Mucosa of rectum (tissue), 2 donors: Measurements from ENCODE around the gene AP3S2.
"Not testable (repeated sequence)": the region's sequence is repeated elsewhere in the genome, so short reads cannot be mapped to it uniquely, and the experiment has no call there.

ENCODE experiments used
- H3K27ac ChIP-seq, 2 donors: one replicate each; pipeline ENCODE4 v1.7.0; 2013; ENCODE audit warnings: inconsistent platforms in 2 of 2, low read depth in 2 of 2, low read length in 2 of 2
- H3K27me3 ChIP-seq, 2 donors: one replicate each; pipeline ENCODE4 v1.7.0; 2013; ENCODE audit warnings: low read length in 2 of 2; ENCODE audit not compliant: control insufficient read depth in 2 of 2, insufficient read depth in 2 of 2
- H3K36me3 ChIP-seq, 2 donors: one replicate each; pipeline ENCODE4 v1.7.0; 2013; ENCODE audit warnings: low read length in 2 of 2; ENCODE audit not compliant: control insufficient read depth in 2 of 2, insufficient read depth in 2 of 2
- H3K4me1 ChIP-seq, 2 donors: one replicate each; pipeline ENCODE4 v1.7.0; 2013; ENCODE audit warnings: low read length in 2 of 2, mild to moderate bottlenecking in 1 of 2; ENCODE audit not compliant: control insufficient read depth in 2 of 2, insufficient read depth in 2 of 2
- H3K4me3 ChIP-seq, 2 donors: one replicate each; pipeline ENCODE4 v1.7.0; 2013; ENCODE audit warnings: low read length in 2 of 2
- H3K9ac ChIP-seq, 2 donors: one replicate each; pipeline ENCODE4 v1.7.0; 2013; ENCODE audit warnings: low read length in 2 of 2, low read depth in 1 of 2, mild to moderate bottlenecking in 1 of 2
- H3K9me3 ChIP-seq, 2 donors: one replicate each; pipeline ENCODE4 v1.7.0; 2013; ENCODE audit warnings: low read length in 2 of 2; ENCODE audit not compliant: control insufficient read depth in 2 of 2
- donor health status: healthy.
- donor health status: Normal muscosa, but diverticular disease.

Gene AP3S2

DNA sequence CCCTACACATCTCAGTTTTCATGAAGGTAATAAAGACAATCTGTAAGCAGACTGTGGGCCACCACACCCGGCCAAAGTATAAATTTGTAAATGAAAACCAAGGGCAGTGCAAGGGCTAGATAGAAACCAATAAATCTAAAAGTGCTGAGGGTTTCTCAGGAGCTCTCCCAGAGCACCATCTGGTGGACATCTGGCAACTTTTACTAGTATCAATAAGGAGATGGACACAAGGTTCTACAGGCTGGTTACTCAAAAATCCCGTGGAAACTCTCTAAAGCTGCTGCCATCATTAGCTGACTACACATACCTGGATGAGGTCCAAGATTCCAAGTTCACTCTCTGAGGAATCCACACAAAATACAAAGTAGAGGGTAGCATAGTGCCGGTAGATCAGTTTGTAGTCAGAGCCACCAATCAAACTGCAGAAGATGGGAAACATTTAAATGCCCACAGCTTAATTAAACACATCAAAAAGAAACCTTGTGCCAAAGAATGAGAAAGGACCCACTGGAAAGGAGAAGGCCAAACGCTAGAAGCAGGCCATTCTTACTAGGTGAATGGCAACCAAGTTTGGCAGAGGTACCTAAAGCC, 5.5 kb downstream of the AP3S2 start:
- Histone ChIP-seq H3K4me1 (peaks cover 3 to 6% of the 10 kb centered on the region in 2 donors), H3K4me3 (no peak overlapping the region), H3K36me3 (peaks cover 16 to 29% of the 10 kb centered on the region in 2 donors), H3K9me3 (no peaks in the 10 kb centered on the region), H3K27me3 (no peaks in the 10 kb centered on the region), H3K9ac (no peak overlapping the region), H3K27ac (no peak overlapping the region)

DNA sequence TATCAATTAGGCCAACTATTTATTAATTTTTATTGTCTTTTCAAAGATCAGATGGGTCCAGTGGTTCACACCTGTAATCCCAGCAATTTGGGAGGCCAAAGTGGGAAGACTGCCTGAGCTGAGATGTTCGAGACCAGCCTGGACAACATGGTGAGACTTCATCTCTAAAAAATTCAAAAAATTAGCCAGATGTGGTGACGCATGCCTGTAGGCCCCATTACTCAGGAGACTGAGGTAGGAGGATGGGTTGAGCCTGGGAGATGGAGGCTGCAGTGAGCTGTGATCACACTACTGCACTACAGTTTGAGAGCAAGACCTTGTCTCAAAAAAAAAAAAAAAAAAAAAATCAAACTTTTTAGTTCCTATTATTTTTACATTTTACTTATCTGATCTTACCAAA, 8.2 kb downstream of the AP3S2 start:
- Histone ChIP-seq H3K9ac (no peak overlapping the region), H3K27ac (no peak overlapping the region), H3K36me3 (peaks cover 25 to 42% of the 10 kb centered on the region in 2 donors), H3K4me1 (no peaks in the 10 kb centered on the region), H3K27me3 (no peaks in the 10 kb centered on the region), H3K4me3 (no peak overlapping the region), H3K9me3 (no peaks in the 10 kb centered on the region)

DNA sequence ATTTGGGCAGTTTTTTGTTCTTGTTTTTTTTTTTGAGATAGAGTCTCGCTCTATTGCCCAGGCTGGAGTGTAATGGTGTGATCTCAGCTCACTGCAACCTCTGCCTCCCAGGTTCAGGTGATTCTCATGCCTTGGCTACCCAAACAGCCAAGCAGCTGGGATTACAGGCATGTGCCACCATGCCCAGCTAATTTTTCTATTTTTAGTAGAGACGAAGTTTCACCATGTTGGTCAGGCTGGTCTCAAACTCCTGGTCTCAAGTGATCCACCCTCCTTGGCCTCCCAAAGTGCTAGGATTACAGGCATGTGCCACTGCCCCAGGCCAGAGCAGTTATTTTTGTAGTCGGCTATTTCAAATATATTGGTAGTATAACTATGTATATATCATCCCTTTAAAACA, 8.6 kb downstream of the AP3S2 start:
- H3K4me1 ChIP-seq, H3K27me3 ChIP-seq, H3K4me3 ChIP-seq, H3K9me3 ChIP-seq, H3K27ac ChIP-seq, H3K9ac ChIP-seq: not testable (repeated sequence)
- H3K36me3 ChIP-seq: peaks cover 27 to 42% of the 10 kb centered on the region in 2 donors

DNA sequence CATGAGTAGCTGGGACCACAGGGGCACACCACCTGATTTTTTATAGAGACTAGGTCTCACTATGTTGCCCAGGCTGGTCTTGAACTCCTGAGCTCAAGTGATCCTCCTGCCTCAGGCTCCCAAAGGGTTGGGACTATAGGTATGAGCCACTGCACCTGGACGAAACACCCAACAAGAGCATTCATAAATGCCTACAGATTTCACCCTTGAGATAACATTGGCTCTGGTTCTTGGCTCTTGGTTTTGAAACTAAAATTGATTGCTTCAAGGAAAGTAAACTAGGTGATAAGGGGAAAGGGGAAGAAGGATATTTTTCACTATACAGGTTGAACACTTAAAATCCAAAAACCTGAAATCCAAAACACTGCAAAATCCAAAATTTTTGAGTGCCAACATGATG, 10.3 kb downstream of the AP3S2 start:
- peaks cover 26 to 46% of the 10 kb centered on the region in 2 donors for H3K36me3 ChIP-seq
- H3K9me3 ChIP-seq: no peaks in the 10 kb centered on the region
- no peaks in the 10 kb centered on the region for H3K27me3 ChIP-seq

DNA sequence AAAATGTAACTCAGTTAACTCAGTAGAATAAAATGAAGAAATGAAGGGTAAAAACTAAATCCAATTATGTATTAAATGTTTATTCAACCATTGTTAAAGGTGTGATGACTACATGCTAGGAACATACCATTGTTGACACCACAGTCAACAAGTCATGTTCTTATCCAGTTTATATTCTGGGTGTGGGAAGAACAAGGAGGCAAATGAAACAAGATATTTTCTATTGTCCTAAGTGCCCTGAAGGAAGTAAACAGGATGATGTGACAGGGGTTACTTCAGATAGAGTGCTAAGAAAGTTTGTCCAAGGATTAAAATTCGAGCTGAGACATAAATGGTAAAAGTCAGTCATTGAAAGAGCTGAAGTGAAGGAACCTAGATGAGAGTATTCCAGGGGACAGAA, 13.1 kb downstream of the AP3S2 start:
- Histone ChIP-seq H3K4me3 (no peak overlapping the region), H3K27me3 (no peaks in the 10 kb centered on the region), H3K9me3 (no peaks in the 10 kb centered on the region), H3K27ac (no peak overlapping the region), H3K9ac (no peak overlapping the region), H3K36me3 (peaks cover 29 to 46% of the 10 kb centered on the region in 2 donors), H3K4me1 (no peaks in the 10 kb centered on the region)

More for the DNA sequence above, 10.3 kb downstream of the AP3S2 start:
- Histone ChIP-seq H3K4me3 (no peak overlapping the region), H3K9ac (no peak overlapping the region), H3K27ac (no peak overlapping the region), H3K4me1 (no peaks in the 10 kb centered on the region)

DNA sequence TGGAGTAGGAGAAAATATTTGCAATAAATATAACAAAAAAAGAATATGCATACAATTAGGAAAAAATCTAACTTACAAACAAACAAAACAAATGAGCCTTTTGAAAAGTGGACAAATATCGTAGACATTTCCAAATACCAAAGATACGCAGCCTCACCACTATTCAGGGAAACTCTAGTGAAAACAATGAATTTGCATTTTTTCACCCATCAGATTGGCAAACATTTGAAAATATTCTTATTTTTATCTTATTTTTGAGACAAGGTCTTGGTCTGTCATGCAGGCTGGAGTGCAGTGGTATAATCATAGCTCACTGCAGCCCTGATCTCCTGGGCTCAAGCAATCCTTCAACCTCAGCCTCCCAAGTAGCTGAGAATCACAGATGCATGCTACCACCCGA, 15.5 kb downstream of the AP3S2 start:
- Histone ChIP-seq H3K9ac (no peak overlapping the region), H3K4me3 (no peak overlapping the region), H3K4me1 (peaks cover 0 to 4% of the 10 kb centered on the region in 2 donors), H3K9me3 (no peaks in the 10 kb centered on the region), H3K36me3 (peaks cover 20 to 43% of the 10 kb centered on the region in 2 donors), H3K27ac (no peak overlapping the region), H3K27me3 (no peaks in the 10 kb centered on the region)

DNA sequence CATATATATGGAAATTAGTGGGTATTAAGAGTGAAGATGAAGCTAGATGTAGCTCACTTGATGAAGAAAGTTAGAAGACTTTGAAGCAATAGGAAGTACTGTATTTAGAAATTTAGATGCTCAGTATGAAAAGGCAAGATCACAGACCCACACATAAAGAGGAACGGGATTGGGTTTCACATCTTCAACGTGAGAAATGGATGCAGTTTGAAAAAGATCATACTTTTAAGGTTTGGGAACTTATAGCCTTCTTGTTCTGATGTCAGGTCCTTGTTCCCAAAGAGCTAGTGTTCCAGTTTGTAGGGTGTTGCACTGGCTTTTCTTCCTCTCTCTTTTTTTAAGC, 16.7 kb downstream of the AP3S2 start:
- Histone ChIP-seq H3K27me3 (no peaks in the 10 kb centered on the region), H3K4me1 (peaks cover 0 to 4% of the 10 kb centered on the region in 2 donors), H3K27ac (no peak overlapping the region), H3K36me3 (peaks cover 18 to 38% of the 10 kb centered on the region in 2 donors), H3K4me3 (no peak overlapping the region), H3K9me3 (no peaks in the 10 kb centered on the region), H3K9ac (no peak overlapping the region)

DNA sequence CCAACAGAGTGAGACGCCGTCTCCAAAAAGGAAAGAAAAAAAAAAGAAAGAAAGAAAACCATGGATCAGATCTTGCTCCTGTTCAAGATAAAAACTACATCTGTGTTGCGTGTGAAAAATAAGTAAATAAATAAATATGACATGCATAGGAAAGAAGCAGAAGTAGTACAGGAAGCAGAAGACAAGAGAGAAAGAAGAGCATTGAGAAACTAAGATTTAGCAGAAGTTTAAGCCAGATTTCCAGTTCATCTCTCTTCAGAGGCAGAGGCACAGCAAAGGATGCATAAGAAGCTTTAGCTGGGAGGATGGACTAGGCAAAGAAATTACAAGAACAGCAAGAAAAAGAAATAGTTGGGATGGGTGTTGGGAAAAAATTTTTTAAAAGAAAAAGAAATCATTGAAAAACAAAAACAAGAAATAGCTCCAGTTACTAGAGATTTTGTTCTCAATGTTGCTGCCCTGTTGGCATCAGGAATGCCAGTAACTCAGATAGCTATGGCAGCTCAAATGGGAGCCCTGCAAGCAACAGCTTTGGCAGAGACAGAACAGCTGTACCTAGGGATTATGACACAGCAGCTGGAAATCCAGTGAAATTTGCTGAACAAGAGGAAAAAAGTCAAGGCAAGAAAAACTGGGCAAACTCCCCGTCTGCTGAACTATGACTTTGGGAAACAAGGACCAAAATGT, 17.3 kb downstream of the AP3S2 start:
- Histone ChIP-seq H3K27ac (no peak overlapping the region), H3K9me3 (no peaks in the 10 kb centered on the region), H3K4me1 (peaks cover 0 to 4% of the 10 kb centered on the region in 2 donors), H3K4me3 (no peak overlapping the region), H3K27me3 (no peaks in the 10 kb centered on the region), H3K9ac (no peak overlapping the region), H3K36me3 (peaks cover 22 to 37% of the 10 kb centered on the region in 2 donors)

DNA sequence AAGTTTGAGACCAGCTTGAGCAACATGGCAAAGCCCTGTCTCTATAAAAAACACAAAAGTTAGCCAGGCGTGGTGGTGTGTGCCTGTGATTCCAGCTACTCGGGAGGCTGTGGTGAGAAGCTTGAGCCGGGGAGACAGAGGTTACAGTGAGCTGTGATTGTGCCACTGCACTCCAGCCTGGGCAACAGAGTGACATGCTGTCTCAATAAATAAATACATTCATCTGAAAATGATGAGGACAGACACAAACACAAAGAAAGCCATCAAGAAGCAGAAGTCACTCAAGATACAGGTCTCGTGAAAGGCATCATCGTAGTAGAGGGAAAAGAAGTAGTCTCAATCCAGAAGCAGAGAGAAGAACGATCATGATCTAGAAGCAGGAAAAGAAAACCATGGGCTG, 18.1 kb downstream of the AP3S2 start:
- H3K27ac ChIP-seq: no peak overlapping the region
- no peaks in the 10 kb centered on the region for H3K27me3 ChIP-seq
- H3K9me3 ChIP-seq: no peaks in the 10 kb centered on the region
- H3K4me3 ChIP-seq: no peak overlapping the region
- H3K36me3 ChIP-seq: peaks cover 25 to 34% of the 10 kb centered on the region in 2 donors
- H3K9ac ChIP-seq: no peak overlapping the region
- peaks cover 0 to 7% of the 10 kb centered on the region in 2 donors for H3K4me1 ChIP-seq

DNA sequence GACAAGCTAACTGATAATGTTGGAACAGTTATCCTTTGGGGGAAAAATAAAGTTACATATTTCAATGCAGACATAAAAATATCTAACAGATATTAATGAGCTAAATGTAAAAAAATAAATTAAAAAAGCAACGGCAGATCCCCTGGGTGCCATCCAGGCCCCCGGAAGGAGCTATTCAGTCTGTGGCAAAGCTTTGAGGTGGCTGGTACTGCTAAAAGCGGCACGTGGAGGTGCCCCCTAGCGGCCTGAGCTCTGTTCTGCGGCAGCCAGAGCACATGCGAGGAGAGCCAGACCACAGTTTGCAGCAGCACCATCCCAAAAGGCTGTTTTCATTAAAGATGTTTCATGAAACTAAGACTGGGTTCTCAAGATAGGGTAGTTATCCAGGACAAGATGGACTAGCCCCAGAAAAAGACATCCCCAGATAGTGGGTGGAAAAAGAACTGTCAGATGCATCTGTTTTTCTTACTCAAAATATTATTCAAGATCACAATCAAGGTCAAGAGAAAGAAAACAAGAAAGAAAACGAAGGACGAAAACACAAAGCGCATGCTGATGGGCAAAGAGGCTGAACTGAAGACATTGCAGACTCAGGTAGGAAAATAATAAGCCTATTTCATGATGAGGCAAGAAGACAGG, 18.7 kb downstream of the AP3S2 start:
- H3K27ac ChIP-seq: no peak overlapping the region
- peaks cover 3 to 7% of the 10 kb centered on the region in 2 donors for H3K4me1 ChIP-seq
- no peaks in the 10 kb centered on the region for H3K27me3 ChIP-seq
- H3K4me3 ChIP-seq: no peak overlapping the region
- no peaks in the 10 kb centered on the region for H3K9me3 ChIP-seq
- H3K9ac ChIP-seq: no peak overlapping the region
- H3K36me3 ChIP-seq: peaks cover 29 to 37% of the 10 kb centered on the region in 2 donors
